MG63 (cell line): ENCODE results near the gene CEACAM3. TPM values are rescaled to one million over a fixed set of nuclear protein-coding genes. Genes with fewer than 3 reads are reported as not detected.
"Not testable (repeated sequence)": the region's sequence is repeated elsewhere in the genome, so short reads cannot be mapped to it uniquely, and the experiment has no call there.

Source experiments
- DNase-seq: peaks from one replicate; pipeline ENCODE4 v3.0.0-alpha.2; 2020
- H3K27me3 ChIP-seq: fragments of 250-450 bp; sonication (Bioruptor Pico); 2 replicates; pipeline ENCODE4 v1.5.1; 2020; ENCODE audit warnings: mild to moderate bottlenecking, moderate library complexity
- H3K36me3 ChIP-seq: fragments of 250-450 bp; sonication (Bioruptor Pico); 2 replicates; pipeline ENCODE4 v1.5.1; 2020; ENCODE audit warnings: mild to moderate bottlenecking, moderate library complexity
- H3K4me3 ChIP-seq: fragments of 250-450 bp; sonication (Bioruptor Pico); 2 replicates; pipeline ENCODE4 v1.5.1; 2020; ENCODE audit warnings: mild to moderate bottlenecking, moderate library complexity
- H3K9me3 ChIP-seq: fragments of 250-450 bp; sonication (Bioruptor Pico); 2 replicates; pipeline ENCODE4 v1.5.1; 2020; ENCODE audit warnings: mild to moderate bottlenecking, moderate library complexity
- total RNA-seq: library from RNA; depleted of rRNA; stranded (reverse); fragments of >200 nt; shearing (Covaris generic); gene quantifications from 2 replicates; pipeline ENCODE4 v1.2.3, GENCODE V29; 2014; ENCODE audit warnings: low replicate concordance

The CEACAM3 gene
- total RNA-seq, 1 experiment from 2014 or later: not detected

- Histone ChIP-seq H3K36me3 (no peaks in the 10 kb centered on the region), H3K4me3 (no peak overlapping the region), H3K27me3 (peaks cover 68% of the 10 kb centered on the region), H3K9me3 (no peaks in the 10 kb centered on the region)
- DNase-seq: peak; percentile 51
These were observed 10.7 kb upstream of the CEACAM3 start for GRCh38 chr19:41785653-41786052.

DNA sequence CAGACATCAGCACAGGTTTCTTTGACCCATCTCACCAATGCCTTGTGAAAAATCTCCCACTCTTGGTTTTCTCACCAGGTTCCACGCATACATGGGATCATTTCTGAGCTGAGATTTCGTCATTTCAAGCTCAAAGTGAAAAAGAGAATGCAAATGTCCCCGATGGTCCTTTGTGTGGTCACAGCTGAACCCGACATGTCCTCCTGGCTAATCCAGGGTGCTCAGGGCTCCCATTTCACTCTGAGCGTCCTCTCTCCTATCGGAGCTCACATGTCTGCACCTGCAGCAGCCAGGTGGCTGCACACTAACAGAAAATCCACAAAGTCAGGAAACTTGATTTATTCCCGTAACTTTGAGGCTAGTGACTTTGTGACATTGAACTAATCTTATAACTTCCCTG is 9.3 kb upstream of the CEACAM3 start:
- H3K27me3 ChIP-seq: peaks cover 67% of the 10 kb centered on the region
- H3K36me3 ChIP-seq: no peaks in the 10 kb centered on the region
- H3K9me3 ChIP-seq: no peaks in the 10 kb centered on the region
- no peak for DNase-seq
- H3K4me3 ChIP-seq: no peak overlapping the region

GRCh38 chr19:41788518-41788917 is 7.9 kb upstream of the CEACAM3 start:
- H3K4me3 ChIP-seq, H3K9me3 ChIP-seq, H3K36me3 ChIP-seq, DNase-seq: not testable (repeated sequence)
- peaks cover 73% of the 10 kb centered on the region for H3K27me3 ChIP-seq

DNA sequence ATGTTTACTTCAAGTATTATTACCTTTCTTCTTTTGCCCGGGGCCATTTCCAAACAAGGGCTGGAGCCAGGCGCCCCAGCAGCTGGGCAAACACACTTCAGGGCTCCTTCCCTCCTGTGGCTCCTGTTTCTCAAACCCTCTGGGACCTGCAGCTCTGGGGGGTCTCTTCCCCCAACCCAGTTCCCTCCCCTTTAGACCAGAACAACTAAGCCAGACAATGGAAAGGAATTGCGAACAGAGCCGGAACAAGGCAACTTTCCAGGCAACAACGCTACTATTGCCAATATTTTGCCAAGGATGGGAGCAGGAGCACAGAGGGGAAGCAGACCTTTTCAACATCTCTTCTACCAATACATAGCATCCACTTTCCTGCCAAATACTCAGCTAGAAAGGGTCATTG is 7.3 kb upstream of the CEACAM3 start:
- not testable (repeated sequence) for H3K4me3 ChIP-seq, H3K9me3 ChIP-seq, DNase-seq, H3K36me3 ChIP-seq
- peaks cover 72% of the 10 kb centered on the region for H3K27me3 ChIP-seq

DNA sequence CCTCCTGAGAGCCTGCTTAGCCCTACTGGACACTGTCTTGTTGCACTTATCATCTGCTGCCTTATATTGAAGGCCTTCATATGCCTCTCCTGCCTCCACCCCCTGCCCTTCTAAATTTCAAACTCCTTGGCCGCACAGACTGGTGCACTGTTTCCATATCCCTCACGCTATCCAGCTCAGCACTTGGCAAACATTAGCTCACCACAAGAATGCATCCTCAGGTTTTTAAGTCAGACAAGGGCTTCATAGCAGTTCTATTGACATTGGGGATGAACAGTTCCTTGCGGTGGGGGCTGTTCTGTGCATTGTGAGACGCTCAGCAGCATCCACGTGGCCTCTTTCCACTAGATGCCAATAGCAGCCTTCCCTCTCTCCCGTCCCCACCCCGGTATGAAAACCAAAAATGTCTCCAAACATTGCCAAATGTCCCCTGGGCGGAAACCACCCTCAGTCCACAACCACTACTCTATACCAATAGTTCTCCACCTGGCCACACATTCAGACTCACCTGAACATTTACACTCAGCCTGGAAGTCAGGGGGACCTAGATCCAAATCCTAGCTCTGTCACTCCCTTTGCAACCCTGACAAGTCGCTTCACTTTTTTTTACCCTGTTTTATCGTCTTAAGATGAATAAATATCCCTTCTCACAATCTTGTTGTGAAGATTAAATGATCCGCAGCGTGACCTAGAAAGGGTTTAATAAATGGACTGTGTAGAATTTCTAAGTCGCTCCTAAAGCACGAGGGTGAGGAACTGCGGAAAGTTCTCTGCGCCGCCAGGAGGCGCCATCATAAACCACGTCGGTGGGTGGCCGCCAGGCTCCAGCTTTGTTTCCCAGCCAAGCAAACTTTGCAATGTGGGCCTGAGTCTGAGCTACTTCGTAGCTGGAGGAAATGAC is 3.6 kb upstream of the CEACAM3 start:
- peak; percentile 35 for DNase-seq
- Histone ChIP-seq H3K9me3 (no peaks in the 10 kb centered on the region), H3K27me3 (peaks cover 43% of the 10 kb centered on the region), H3K4me3 (no peak overlapping the region), H3K36me3 (no peaks in the 10 kb centered on the region)

DNA sequence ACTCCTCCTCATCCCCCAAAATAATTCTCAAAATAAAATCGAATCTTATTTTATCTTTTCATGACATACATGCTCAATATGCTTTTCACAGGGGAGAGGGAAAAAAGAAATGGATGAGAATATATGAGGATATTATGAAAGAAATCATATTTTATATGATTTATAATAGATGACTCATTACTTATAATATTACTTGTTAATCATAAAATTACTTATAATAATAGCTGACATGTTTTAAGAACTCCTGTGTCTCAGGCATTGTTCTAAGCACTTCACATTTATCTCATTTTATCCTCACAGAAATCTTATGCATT is 3.0 kb upstream of the CEACAM3 start:
- Histone ChIP-seq H3K4me3 (no peak overlapping the region), H3K27me3 (peaks cover 41% of the 10 kb centered on the region), H3K36me3 (no peaks in the 10 kb centered on the region), H3K9me3 (no peaks in the 10 kb centered on the region)
- no peak for DNase-seq

DNA sequence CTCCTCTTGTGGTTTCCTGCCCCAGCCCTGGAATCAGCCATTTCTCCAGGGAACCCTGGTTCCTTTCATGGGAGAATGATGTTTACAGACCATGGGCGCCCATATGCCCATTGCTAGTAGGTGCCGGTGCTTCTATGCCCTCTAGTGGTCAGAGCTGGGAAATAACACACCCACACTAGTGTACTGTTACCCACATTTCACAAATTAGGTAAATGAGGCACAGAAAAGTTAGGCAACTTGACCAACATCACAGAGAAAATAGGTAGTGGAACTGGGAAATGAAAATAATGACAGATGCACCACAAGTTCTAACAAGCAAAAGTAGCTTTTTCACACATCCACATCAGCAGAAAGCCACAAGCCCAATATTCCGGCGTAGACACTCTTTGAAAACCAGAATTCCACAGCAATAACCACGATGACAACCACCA is 1.3 kb upstream of the CEACAM3 start:
- H3K36me3 ChIP-seq: no peaks in the 10 kb centered on the region
- H3K9me3 ChIP-seq: no peaks in the 10 kb centered on the region
- H3K4me3 ChIP-seq: no peak overlapping the region
- peak; percentile 37 for DNase-seq
- peaks cover 33% of the 10 kb centered on the region for H3K27me3 ChIP-seq

GRCh38 chr19:41796901-41797300 is 514 bp downstream of the CEACAM3 start:
- Histone ChIP-seq H3K36me3 (no peaks in the 10 kb centered on the region), H3K9me3 (no peaks in the 10 kb centered on the region; the same call in 1 of the 2 replicates), H3K4me3 (no peak overlapping the region), H3K27me3 (peaks cover 23% of the 10 kb centered on the region)
- DNase-seq: no peak

DNA sequence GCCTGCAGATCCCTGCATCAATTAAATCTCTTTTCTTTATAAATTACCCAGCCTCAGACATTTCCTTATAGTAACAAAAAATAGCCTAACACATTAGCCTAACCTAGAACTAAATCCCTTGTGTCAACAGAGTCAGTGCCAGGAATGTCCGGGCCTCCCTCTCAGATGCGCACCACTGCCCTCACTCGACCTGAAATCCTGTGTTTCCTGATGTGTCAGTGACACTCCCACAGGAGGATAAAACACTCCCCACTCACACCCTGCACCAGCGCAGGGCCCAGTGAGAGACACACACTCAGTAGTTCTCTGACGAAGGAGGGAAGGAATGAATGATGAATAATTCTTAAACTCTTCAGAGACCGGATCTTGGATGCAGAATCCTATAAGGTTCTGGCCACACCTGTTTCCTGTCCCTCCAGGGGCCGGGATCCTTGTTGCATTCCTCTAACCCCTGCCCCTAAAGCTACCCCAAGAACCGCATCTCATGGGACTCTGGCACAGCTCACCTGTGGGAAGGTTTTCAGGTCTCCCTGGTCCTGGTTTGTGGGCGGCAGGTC is 3.1 kb downstream of the CEACAM3 start:
- no peak overlapping the region for H3K4me3 ChIP-seq
- DNase-seq: no peak

DNA sequence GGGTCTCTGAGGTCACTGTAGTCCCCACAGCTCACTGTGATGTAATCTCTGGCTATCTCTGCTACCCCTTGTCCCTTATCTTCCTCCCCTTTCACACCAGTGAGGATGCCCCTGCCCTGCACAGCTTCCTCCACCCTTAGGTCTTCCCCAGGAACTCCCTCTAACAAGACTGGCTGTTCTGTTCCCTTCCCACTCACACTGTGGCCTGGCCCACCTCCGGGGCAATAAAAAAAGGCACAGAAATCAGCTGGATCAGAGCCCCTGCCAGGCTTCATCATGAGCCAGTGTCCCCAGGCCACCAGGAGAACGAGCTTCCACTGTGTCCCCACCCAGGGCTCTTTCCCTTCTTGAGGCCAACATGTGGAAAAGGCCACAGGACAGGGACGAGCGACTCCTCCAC is 4.6 kb downstream of the CEACAM3 start:
- peaks cover 28% of the 10 kb centered on the region for H3K27me3 ChIP-seq
- H3K4me3 ChIP-seq: no peak overlapping the region
- DNase-seq: no peak
- no peaks in the 10 kb centered on the region for H3K36me3 ChIP-seq
- H3K9me3 ChIP-seq: no peaks in the 10 kb centered on the region; the same call in 1 of the 2 replicates

More for the DNA sequence above, 3.1 kb downstream of the CEACAM3 start:
- no peaks in the 10 kb centered on the region; the same call in 1 of the 2 replicates for H3K9me3 ChIP-seq
- H3K36me3 ChIP-seq: no peaks in the 10 kb centered on the region
- peaks cover 23% of the 10 kb centered on the region for H3K27me3 ChIP-seq

GRCh38 chr19:41801792-41802211 is 5.4 kb downstream of the CEACAM3 start:
- Histone ChIP-seq H3K9me3 (no peaks in the 10 kb centered on the region; the same call in 1 of the 2 replicates), H3K4me3 (no peak overlapping the region), H3K36me3 (no peaks in the 10 kb centered on the region), H3K27me3 (peaks cover 33% of the 10 kb centered on the region)
- no peak for DNase-seq

GRCh38 chr19:41802770-41803169 is 6.4 kb downstream of the CEACAM3 start:
- Histone ChIP-seq H3K27me3 (peaks cover 33% of the 10 kb centered on the region), H3K36me3 (no peaks in the 10 kb centered on the region), H3K9me3 (no peaks in the 10 kb centered on the region; the same call in 1 of the 2 replicates), H3K4me3 (no peak overlapping the region)
- no peak for DNase-seq

DNA sequence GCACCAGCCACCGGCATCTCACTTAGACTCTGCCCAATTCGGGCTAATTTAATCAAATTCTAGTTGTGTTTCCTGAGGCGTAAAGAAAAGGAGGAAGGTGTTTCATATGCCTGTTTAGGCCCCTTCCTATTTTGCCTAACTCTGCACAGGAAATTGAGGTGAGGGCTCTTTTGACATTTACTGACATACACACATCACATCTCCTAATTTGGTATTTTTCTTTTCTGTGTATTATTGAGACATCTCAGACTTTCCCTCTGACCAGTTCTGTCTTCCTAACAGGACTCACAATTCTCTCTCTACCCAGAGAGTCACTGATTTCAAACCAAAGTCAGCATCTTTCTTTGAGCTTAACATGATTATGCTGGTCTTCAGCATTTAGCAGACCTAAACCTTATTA is 7.9 kb downstream of the CEACAM3 start:
- H3K4me3 ChIP-seq: no peak overlapping the region
- no peak for DNase-seq
- no peaks in the 10 kb centered on the region; the same call in 1 of the 2 replicates for H3K9me3 ChIP-seq
- H3K36me3 ChIP-seq: no peaks in the 10 kb centered on the region
- peaks cover 33% of the 10 kb centered on the region for H3K27me3 ChIP-seq

- DNase-seq: no peak
- Histone ChIP-seq H3K36me3 (no peaks in the 10 kb centered on the region), H3K27me3 (peaks cover 31% of the 10 kb centered on the region), H3K9me3 (no peaks in the 10 kb centered on the region), H3K4me3 (no peak overlapping the region)
These were observed 10.8 kb downstream of the CEACAM3 start for GRCh38 chr19:41807176-41807575.

- no peaks in the 10 kb centered on the region for H3K9me3 ChIP-seq
- no peak for DNase-seq
- H3K27me3 ChIP-seq: peaks cover 21% of the 10 kb centered on the region
- no peak overlapping the region for H3K4me3 ChIP-seq
- H3K36me3 ChIP-seq: no peaks in the 10 kb centered on the region
These were observed 12.5 kb downstream of the CEACAM3 start for GRCh38 chr19:41808663-41809566.

DNA sequence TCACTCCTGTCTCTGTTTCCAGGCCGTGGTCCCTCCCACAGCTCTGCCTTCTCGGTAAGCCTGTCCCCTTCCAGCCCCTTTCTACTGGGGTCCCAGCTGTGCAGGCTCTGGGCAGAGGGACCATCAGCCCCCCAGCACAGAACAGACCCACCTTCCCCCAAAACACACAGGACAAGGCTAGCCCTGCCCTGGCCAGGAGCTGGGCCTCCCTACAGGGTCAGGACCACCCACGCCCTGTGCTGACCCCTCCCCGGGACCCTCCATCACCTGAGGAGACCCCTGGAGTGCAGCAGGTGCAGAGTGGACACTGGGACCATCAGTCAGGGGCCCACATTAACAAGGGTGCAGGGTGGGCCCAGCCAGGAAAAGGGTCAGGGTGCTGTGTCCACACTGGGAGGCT is 13.9 kb downstream of the CEACAM3 start:
- Histone ChIP-seq H3K9me3 (no peaks in the 10 kb centered on the region), H3K4me3 (no peak overlapping the region), H3K27me3 (peaks cover 22% of the 10 kb centered on the region), H3K36me3 (no peaks in the 10 kb centered on the region)
- no peak for DNase-seq

DNA sequence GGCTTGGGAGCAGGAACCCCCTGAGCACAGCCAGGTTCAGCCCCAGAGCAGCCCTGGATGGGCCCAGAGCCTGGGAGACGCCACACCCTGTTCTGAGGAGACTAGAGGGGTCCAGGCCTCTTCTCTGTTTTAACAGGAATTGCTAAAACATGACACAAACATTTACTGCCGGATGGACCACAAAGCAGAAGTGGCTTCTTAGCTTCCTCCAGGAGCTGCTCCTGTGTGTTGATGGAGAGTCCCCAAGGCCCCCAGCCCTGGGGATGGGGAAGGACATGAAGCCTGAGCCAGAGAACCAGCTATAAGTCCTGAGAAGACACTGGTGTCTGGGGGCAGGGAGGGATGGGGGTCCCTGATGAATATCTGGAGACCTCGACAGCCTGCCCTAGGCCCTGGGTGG is 14.6 kb downstream of the CEACAM3 start:
- Histone ChIP-seq H3K4me3 (no peak overlapping the region), H3K9me3 (no peaks in the 10 kb centered on the region), H3K27me3 (peaks cover 18% of the 10 kb centered on the region), H3K36me3 (no peaks in the 10 kb centered on the region)
- no peak for DNase-seq
